Left hindlimb (tissue), 1 donor: ENCODE data around the gene HIF3A.

Experiments
- DNase-seq: peaks from one replicate; pipeline ENCODE4 v3.0.0-alpha.2; 2018

Gene HIF3A

GRCh38 chr19:46386996-46387712 lies 90.3 kb downstream of the HIF3A start:
- no peak for DNase-seq

GRCh38 chr19:46387713-46388130 lies 90.9 kb downstream of the HIF3A start:
- no peak for DNase-seq

- no peak for DNase-seq
Measured at GRCh38 chr19:46388311-46389095, 91.7 kb downstream of the HIF3A start.

- no peak for DNase-seq
Measured at GRCh38 chr19:46390121-46390858, 93.4 kb downstream of the HIF3A start.

GRCh38 chr19:46390866-46391265 lies 94.0 kb downstream of the HIF3A start:
- no peak for DNase-seq

GRCh38 chr19:46391296-46392251 lies 94.7 kb downstream of the HIF3A start:
- no peak for DNase-seq

GRCh38 chr19:46392252-46392801 lies 95.5 kb downstream of the HIF3A start:
- peak; percentile 69 for DNase-seq

GRCh38 chr19:46392837-46393236 lies 96.0 kb downstream of the HIF3A start:
- no peak for DNase-seq
